ENCODE results near the gene CCDC9B.

The CCDC9B gene

DNA sequence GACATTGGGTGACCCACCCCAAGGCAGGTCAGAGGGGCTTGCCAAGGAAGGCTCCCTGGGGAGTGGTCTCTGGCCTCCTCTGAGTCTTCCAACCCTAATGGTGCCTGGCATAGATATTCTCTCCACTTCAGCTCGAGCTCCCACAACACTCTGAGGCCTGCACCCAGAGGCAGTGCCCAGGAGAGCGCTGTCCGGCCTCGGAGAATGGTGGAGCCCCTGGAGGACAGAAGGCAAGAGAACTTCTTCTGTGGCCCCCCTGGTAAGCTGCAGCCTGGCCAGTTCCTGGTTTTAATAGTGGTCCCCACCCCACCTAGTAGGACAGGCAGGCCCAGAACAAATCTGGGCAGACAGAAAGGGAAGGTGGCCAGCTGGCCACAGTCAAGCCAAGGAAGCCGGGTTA is 24.3 kb upstream of the CCDC9B start:
- no peak for DNase-seq

DNA sequence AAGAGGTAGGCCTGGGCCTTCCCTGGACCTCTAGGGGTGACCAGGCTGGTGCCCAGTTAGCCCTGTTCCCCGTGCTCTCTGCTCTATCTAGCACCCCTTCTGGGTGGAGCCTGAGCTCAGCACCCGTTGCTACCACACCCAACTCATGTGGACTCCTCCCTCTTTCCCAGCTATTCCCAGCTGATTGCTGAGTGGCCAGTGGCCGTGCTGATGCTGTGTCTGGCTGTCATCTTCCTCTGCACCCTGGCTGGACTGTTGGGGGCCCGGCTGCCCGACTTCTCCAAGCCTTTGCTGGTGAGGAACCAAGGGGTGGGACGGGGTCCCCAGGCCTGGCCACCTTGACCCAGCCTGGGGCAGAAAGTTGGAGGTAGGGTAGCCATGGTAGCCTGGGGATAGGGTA is 23.5 kb upstream of the CCDC9B start:
- no peak for DNase-seq

DNA sequence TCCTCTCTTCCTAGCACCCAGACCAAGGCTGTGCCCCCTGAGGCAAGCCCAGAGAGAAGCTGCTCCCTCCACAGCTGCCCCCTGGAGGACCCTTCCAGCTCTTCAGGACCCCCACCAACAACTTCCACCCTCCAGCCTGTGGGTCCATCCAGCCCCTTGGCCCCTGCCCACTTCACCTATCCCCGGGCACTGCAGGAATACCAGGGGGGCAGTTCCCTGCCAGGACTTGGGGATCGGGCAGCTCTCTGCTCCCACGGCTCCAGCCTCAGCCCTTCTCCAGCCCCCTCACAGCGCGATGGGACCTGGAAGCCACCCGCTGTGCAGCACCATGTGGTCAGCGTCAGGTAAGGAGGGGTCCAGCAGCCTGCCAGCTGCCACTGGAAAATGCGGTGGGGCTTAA is 22.9 kb upstream of the CCDC9B start:
- DNase-seq = no peak

DNA sequence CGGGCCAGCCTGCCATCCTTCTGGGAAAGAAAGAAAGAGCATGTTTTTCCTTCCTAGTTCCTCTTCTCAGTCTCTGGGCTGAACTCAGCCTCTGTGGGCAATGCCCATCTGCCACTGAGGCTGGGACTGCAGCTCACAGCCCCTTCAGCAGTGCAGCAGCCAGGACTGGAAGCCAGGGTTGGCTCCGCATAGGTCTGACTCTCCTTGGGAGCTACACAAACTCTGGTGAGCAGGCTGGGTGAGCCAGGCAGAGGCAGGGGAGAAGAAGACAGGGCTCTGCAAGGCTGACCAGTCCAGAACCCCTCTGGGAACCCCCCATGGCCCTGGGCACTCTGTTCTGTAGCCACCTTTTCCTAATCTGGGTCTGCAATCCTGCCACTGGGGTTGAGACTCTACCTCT is 20.9 kb upstream of the CCDC9B start:
- DNase-seq = no peak

DNA sequence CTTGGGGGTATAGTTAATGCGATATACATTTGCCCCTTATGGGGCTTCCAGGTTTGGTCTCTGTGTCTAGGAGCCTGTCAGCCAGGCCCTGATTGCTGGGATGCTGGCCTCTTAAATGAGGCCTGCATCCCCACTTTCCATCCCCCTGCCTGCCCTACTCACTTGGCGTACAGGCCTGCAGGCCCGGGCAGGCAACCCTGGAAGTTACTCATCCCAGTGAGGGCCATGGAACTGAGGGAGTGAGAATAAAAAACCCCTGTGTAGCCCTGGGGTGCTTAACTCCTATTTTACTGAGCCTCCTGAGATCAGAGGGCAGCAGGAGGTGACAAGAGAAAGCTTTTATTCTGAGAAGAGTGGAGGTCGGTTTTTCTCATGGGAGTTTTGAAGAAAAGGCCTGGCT is 19.3 kb upstream of the CCDC9B start:
- DNase-seq = no peak

DNA sequence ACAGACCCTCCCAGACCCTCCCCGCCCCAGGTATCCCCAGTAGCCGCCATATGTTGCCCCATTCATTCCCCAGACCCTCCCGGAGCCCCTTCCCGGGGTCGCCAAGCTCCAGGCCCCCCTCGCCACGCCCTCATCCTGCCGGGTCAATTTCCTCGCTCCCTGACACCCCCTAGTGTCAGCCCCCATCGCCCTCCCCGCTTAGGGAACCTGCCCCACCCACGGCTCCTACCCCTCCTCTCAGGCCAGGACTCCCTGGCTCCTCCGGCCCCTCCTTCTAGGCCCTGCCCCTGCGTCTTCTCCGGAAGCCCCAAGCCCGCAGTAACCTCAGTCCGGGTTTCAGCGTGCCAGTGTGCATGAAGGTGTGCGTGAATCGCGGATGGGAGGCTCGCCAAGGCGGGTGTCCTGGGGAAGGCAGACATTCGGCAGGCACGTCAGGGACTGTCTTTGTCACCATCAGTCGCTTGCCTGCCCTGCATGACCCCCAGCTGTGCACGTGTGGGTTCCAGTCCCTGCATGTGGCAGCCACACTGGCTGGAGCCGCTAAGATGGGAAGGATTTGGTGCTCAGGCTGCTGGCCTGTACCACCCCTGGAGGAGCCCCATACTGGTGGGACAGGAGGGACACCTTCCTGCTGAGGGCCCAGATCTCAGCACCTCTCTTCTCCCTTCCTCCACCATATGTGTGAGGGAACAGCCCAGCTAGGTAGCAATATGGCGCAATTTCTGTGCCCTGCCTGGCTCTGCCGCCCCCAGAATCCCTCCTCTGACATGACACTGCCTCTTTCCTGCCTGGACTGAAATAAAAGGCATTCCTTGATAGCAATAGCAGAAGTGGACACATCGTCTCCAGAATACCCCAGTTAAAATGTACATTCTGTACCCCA is 18.0 kb upstream of the CCDC9B start:
- DNase-seq = no peak

DNA sequence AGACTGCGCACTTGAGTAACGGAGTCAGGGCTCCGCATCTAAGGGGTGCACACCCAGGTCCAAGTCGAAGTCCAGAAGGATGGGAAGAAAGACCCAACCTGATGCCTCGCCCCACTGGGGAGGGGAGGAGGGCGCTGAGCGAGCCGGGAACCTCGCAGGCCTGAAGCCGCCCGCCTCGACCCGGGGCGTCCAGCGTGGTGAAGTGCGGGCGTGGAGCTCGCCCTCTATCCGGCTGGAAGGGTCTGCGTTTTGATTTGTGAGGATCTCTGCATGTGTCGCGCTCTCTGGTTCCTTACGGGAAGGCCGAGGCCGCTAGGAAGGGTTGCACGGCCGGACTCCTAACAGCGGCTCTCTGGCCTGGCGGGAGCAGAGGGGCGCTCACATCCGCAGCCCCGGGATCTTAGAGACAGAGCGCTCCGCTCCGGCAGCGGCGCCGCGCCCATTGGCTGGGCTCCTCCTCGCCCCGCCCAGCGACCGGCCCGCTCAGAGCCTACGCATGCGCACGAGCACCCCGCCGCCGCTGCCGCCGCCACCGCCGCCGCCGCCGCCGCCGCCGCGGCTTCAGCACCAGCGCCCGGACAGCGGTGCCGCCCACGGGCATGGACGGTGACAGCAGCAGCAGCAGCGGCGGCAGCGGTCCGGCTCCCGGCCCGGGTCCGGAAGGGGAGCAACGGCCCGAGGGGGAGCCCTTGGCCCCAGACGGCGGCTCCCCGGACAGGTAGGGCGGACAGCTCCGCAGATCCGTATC is 17.2 kb upstream of the CCDC9B start, which contains the start of gene DISP2:
DISP2 (plus strand) TSS at position 497 of the 748 bp plus-strand sequence; CDS start at position 600, 103 bp downstream.
- DNase-seq = peak; percentile 75

DNA sequence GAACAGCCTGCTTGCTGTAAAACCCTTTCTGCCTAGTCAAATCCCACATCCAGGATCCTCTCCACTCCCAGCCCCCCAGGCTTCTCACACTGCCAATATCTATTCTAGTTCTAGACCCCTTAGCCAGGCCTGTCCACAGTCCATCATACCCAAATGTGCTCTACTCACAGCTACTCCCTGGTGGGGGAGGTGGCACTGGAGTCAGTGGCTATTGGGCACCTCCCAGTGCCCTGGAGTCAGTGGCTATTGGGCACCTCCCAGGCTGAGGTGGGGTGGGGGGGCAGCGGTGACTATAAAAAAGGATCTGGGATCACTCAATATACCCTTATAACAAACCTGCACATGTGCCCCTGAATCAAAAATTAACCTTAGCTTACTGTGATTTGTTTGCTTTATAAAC is 16.5 kb upstream of the CCDC9B start:
- DNase-seq = no peak

DNA sequence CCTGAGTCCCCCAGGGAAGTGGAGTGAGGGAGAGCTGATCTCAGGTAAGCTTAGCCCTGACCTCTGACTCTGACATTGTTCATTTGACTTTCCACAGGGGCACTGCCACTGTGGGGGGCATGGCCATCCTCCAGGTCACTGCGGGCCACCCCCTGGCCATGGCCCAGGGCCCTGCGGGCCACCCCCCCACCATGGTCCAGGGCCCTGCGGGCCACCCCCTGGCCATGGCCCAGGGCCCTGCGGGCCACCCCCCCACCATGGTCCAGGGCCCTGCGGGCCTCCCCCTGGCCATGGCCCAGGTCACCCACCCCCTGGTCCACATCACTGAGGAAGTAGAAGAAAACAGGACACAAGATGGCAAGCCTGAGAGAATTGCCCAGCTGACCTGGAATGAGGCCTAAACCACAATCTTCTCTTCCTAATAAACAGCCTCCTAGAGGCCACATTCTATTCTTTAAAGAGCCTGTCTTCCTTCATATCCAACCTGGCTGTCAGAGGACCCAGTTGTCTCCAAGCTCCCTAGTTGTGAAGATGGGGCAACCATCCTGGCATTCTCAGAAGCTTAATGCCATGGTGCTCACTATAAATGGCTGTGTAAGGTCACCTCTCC is 15.3 kb upstream of the CCDC9B start:
- DNase-seq = no peak

DNA sequence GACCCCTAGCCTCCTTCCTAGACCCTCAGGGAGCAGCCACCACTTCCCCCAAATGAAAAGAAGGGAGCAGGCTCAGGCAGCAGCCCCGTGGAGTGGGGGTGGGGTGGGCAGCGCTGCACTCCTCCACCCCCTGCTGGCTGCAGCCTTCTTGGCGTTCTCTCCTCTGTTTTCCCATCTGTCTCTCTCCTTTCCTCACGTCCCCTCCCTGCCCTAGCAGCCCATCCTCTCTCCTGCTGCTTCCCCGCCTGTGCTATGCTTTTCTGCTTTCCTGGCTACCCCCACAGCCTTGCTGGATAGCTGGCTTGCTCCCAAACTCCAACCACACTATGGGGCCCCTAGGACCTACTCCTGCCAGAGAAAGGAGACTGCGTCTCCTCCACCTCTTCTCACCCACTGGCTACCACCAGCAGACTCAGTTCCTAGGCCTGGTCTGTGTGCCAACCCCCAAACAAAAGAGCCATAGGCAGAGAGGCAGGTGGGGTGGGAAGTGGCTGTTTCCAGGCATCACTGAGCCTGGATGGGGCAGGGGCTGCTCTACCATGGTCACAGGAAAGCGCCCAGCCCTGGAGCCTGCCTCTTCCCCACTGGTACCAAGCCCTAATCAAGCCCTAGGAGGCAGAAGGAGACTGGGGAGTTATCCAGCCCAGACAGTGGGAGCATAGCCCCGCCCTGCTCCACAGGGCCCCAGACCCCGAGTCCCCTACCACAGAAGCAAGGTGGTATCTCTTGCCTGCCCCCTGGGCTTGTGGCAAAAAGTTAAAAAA is 13.9 kb upstream of the CCDC9B start:
- peak; percentile 94 for DNase-seq

DNA sequence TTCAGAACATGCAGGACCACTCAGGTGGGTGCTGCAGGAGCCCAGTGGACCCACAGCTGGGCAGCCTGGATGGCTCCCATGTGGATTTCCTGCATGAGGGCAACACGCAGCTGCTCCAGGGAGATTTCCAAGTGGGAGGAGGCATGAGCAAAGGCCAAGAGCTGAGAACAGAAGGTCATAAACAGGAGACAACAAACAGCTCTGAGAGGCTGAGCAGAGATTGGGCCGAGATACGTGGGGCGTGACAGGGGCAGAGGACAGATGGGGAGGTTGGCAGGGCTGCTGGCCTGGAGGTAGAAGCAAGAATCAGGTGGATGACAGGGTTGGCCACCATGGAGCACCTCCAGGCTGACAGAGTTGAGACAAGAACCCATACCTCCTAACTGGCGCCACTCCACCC is 13.0 kb upstream of the CCDC9B start:
- no peak for DNase-seq

DNA sequence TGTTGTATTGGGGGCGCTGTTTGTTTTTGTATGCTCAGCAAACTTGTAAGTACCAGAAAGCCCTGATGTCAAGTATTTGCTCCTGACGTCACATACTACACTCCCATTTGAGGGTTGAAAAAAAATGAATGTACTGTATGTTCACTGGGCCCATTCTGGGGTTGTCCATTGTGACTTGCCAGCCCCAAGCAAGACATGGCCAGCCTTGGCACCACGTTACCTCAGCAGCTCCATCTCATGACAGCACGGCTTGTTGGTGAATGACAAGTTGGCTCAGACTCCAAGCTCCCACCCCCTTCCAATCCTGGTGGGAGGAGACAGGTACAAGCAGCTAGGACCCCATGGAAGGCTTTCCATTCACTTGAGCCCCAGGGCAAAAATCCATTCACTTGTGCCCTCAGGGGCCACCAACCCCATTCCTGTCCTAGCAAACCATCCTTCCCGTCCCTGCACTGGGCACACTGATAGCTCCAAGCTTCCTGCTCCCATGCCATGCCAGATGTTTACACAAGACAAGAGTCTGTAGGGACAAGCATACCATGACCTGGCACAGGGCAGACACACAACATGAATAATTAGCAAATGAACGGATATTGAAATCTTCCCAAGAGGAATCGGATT is 11.7 kb upstream of the CCDC9B start:
- no peak for DNase-seq

DNA sequence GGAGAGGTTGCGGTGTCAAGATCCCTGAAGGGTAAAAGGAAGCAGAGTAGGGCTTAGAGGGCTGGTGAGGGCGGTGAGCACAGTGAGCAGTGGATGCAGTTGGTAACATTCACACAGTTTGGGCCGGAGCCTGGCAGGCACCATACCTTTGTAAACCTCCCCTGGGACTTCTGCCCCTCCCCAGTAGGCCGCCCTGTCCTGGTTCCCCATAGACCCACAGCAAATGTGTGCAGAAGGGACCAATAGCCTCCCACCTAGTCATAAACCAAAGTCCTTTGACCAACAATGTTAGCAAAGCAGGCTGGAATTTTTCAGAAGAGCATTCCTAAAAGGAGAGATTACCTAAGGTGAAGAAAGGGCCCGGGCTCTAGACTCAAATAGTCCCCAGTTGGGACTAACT is 8.4 kb upstream of the CCDC9B start:
- no peak for DNase-seq

DNA sequence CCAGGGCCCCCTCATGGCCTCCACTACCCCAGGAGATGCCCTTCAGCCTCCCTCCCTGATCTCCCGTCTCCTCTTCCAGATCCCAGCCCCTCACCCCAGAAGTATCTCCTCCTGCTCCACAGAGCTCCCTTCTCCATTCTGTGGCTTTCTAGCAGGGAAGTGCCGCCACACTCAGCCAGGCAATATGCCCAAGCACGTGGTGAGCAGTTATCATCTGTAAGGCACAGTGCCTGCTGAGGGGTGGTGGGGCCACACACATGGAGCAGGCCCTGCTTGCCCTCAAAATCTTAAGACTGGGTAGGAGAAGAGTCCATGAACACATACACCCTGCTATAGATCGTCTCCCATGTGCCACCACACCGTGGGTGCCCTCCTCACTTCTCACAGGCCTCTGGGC is 7.7 kb upstream of the CCDC9B start:
- DNase-seq = no peak

DNA sequence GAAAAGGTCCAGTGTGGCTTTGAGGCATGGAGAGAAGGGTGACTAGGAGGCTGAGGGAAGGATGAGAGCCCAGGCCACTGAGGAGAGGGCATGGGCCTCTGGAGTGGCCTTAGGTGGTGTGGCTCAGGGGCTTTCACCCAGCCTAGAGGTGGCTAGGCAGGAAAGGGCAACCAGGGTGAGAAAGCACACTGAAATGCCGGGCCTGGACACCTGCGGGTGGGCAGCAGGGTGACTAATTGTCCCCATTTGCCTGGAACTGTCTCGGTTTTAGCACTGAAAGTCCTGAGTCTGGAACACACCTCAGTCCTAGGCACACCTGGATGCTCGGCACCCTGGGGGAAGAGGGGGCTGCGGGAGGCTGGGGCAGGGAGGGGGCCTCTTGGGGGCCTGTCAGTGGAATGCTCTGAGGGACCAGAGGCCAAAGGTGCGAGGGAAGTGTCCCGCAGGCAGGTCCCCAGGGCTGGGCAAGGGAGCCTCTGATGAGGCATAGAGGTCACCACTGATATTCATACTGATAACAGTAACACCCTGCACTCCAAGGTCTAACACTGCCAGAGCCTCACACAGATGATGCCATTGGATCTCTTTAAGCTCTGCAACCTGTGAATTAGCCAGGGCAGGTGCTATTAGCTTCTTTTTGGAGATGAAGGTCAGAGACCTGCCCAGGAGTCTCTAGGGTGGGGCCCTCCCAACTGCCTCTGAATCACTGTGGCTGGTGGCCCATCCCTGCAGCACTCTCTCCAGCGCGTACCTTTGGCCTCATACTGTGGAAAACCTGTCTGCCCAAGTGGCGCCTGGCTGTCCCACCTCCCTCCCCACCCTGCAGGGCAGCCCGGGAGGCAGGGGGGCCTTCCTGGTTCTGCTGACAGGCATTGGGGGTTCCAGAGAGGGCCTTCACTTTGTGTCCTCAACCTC is 7.1 kb upstream of the CCDC9B start:
- DNase-seq = no peak

DNA sequence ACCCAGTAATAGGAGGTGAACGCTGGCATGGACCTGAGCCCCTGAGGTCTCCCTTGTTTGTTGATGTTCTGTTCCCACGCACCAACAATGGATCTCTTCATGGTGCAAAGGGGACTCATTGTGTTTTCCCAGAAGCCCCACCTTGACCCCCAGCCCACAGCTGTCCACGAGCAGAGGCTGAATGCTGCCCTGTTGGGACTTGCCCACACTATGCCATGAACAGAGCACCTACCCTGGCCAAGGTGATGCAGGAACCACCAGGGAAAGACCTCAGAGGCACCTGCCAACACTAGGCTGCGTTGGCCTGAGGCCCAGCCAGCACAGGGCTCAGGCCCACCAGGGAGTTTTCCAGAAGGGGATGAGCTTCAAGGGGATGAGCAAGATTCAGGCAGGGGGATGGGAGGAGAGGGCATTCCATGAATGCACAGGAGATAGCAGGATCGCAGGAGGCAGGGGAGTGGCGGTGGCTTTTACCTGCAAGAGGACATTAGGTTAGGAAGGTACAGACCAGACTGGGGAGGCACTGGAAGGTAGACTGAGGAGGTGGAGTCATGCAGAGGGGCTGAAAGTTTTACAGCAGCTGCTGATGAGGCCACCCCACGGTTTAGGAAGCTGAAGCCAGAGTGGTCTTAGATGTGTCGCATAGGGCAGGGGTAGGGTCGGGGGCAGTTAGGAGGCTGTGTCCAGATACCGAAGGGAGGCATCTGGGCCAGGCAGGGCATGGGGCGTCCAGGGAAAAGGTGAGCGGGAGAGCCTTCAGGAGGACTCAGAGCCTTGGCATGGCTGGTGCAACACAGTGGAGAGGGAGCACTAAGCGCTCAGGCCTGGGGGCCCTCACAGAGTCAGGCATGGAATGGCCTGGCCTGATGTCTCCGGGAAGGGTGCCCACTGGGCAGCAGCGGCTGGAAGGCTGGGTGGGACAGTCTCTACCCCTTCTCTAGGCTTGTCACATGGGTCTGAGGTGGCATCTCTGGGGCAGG is 6.1 kb upstream of the CCDC9B start:
- DNase-seq = no peak

DNA sequence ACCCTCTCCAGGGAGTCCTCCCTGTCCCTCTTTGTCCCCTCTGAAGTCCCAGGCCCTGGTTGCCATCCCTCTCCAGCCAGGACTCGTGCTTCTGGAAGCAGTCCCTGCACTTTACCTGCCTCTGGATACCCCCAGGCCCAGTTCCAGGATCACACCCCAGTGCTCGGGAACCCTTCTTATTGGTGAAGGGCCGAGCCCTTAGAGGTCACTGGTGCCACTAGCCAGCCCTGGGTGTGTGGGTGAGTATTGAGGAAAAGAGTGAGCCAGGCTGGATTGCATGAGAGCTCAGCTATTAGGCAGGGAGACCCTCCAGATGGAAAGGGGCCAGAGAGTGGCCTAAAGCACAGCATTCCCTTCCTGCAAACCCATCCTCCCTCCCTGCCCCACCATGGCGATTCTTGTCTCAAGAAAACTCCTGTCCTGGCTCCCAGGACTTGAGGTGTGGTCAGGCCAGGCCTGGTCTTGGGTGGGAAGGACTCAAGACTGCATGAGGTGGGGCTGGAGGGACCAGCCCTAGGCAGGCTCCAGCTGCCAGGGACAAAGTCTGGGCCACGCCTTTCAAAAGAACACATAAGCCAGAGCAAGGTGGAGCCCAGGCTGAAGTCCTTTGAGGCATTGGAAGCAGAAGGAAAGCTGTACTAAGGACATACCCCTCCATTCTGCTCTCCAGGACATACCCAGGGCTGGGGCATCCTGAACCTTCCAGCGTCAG is 5.3 kb upstream of the CCDC9B start:
- no peak for DNase-seq

DNA sequence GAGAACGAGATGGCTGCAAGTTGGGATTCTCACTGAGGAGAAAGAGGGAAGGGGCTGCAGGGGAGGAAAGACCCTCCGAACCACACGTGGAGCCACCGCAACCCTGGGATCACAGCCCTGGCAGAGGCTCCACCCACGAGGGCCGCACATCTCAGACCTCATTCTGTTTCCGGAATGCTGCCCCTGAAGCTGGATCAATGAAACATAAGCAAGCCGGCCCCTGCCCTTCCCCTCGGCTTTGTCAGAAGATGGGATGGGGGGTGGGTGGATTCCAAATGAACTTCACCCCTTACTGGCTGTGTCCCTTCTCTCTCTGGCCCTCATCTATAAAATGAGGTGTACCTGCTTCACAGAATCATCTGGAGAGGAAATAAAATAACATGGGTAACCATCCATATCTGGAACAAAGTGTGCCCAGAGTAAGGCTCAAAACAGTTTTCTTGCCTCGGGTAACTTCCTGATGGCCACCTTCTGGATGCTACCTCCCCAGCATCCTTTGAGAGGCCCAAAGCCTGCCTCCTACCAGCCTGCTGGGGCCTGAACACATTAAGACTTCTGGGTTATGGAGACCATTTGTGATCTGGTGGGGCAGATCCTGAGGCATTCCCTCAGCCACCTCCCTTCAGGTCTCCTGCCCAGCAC is 4.6 kb upstream of the CCDC9B start:
- no peak for DNase-seq

DNA sequence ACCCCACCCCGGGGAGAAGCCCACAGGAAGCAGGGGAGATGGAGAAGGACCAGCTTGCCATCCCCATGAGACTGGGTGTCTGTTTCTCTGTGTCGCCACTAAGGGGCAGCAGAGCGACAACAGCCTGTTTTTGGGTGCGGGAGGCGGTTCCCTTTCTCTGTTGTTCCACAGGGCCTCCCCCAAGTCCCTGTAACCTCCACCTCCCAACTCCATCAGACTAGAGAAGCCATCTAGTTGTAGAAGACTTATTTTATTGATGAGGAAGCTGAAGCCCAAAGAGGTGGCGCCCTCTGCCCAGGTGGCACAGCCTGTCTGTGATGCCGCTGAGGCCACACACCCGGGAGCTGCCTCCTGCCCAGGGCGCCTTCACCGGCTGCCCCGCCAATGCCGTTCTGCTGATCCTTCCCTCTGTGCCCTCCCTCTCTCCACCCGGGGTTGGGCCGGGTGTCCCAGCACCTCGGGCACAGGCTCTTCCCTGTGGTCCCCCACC is 3.9 kb upstream of the CCDC9B start:
- DNase-seq = peak; percentile 63
